ENCODE results near the gene NOTCH1.

- TF ChIP-seq POLR2A (IDR thresholded peaks at IDR 0.05) (no peak), CTCF (IDR thresholded peaks at IDR 0.05) (no peak)
Measured at GRCh38 chr9:136558373-136558772, 12.5 kb upstream of the NOTCH1 start.

All from thyroid gland (tissue), 4 donors.